GM12878 (cell line): ENCODE results near the gene NSL1. TPM values are rescaled to one million over a fixed set of nuclear protein-coding genes. Genes with fewer than 3 reads are reported as not detected.
A peak's percentile ranks its signal among the peaks of the same experiment; 100 is the strongest.

Experiments
- ATAC-seq: fragments of 200-7000 bp; cut with Tn5 transposase; 3 replicates; pipeline ENCODE4 v1.9.1; 2020; ENCODE audit warnings: mild to moderate bottlenecking, moderate library complexity
- BruUV-seq: library from RNA; stranded (reverse); fragments of 400-500 nt; replicated peaks from 2 replicates; lab custom pipeline; 2021; lab: Mats Ljungman, UMichigan
- CTCF ChIA-PET: fragments of 300-600 bp; sonication (Branson Sonifier 250); formaldehyde crosslinking; extraction: SDS; loops from one replicate; lab custom pipeline; 2021; ENCODE audit warnings: inconsistent platforms; lab: Yijun Ruan, JAX
- POLR2A ChIA-PET: fragments of 350-600 bp; formaldehyde crosslinking; extraction: SDS; loops from one replicate; lab custom pipeline; 2021; ENCODE audit warnings: inconsistent platforms; lab: Charles Lee
- RAD21 ChIA-PET: fragments of 300-600 bp; sonication (Branson Sonifier 250); formaldehyde crosslinking; loops from one replicate; lab custom pipeline; 2023; ENCODE audit warnings: antibody characterized with exemption; ENCODE audit not compliant: unreplicated experiment; lab: Charles Lee
- SMC1A ChIA-PET: fragments of 300-600 bp; sonication (Branson Sonifier 250); formaldehyde crosslinking; loops from one replicate; lab custom pipeline; 2023; ENCODE audit not compliant: unreplicated experiment, uncharacterized antibody; lab: Charles Lee
- DNase-seq: peaks from one replicate; pipeline ENCODE4 v3.0.0-alpha.2; 2011; ENCODE audit warnings: low read depth, low spot score
- FAIRE-seq: peaks from 3 replicates; lab custom pipeline; 2011; peaks lifted over from hg19 to GRCh38; lab: Jason Lieb, UNC
- H2AFZ ChIP-seq: 2 replicates; pipeline ENCODE4 v1.6.0; 2011; ENCODE audit warnings: low read depth, low read length, control low read depth; ENCODE audit not compliant: control insufficient read depth
- H3K27ac ChIP-seq: 2 replicates; pipeline ENCODE4 v1.5.1; 2011; ENCODE audit warnings: control low read depth; ENCODE audit not compliant: control insufficient read depth, insufficient read depth
- H3K27me3 ChIP-seq, 2 experiments: replicated peaks in 1 of 2; 2 replicates each; pipeline versions ENCODE4 v1.6.0 to v1.6.1; 2011; ENCODE audit warnings: low read length in 1 of 2; ENCODE audit not compliant: control insufficient read depth in 2 of 2, insufficient read depth in 2 of 2
- H3K36me3 ChIP-seq, 2 experiments: 2 replicates each; pipeline ENCODE4 v1.5.1; 2011; ENCODE audit warnings: low read length in 1 of 2; ENCODE audit not compliant: control insufficient read depth in 2 of 2, insufficient read depth in 2 of 2
- H3K4me1 ChIP-seq: 2 replicates; pipeline ENCODE4 v1.6.1; 2011; ENCODE audit warnings: mild to moderate bottlenecking, low read length, moderate library complexity, mixed read lengths; ENCODE audit not compliant: control insufficient read depth, insufficient read depth
- H3K4me2 ChIP-seq: 2 replicates; pipeline ENCODE4 v1.6.0; 2011; ENCODE audit warnings: control low read depth; ENCODE audit not compliant: control insufficient read depth, insufficient read depth
- H3K4me3 ChIP-seq: fragments of 200-600 bp; sonication (generic); 2 replicates; pipeline ENCODE4 v1.5.1; 2016
- H3K79me2 ChIP-seq: 2 replicates; pipeline ENCODE4 v1.6.0; 2011; ENCODE audit warnings: low read length; ENCODE audit not compliant: control insufficient read depth, insufficient read depth
- H3K9ac ChIP-seq: 2 replicates; pipeline ENCODE4 v1.8.0; 2011; ENCODE audit warnings: low read length, control low read depth, mixed read lengths; ENCODE audit not compliant: control insufficient read depth, insufficient read depth
- H3K9me3 ChIP-seq: replicated peaks from 3 replicates; pipeline ENCODE4 v1.5.1; 2011; ENCODE audit warnings: mild to moderate bottlenecking, low read length; ENCODE audit not compliant: control insufficient read depth, insufficient read depth
- H4K20me1 ChIP-seq: 2 replicates; pipeline ENCODE4 v1.6.0; 2011; ENCODE audit not compliant: control insufficient read depth, insufficient read depth
- BACH1 ChIP-seq: fragments of 450-650 bp; IDR thresholded peaks from 2 replicates; pipeline ENCODE4 v1.6.1; 2017; ENCODE audit warnings: mild to moderate bottlenecking, borderline replicate concordance
- CREB1 ChIP-seq: IDR thresholded peaks from 2 replicates; pipeline ENCODE4 v1.6.1; 2012; ENCODE audit warnings: low read depth, mild to moderate bottlenecking, inconsistent platforms
- CREM ChIP-seq: IDR thresholded peaks from 2 replicates; pipeline ENCODE4 v1.6.1; 2014; ENCODE audit warnings: antibody characterized with exemption, low read depth
- DPF2 ChIP-seq: fragments of 450-650 bp; IDR thresholded peaks from 2 replicates; pipeline ENCODE4 v1.6.1; 2017; ENCODE audit warnings: mild to moderate bottlenecking
- EED ChIP-seq: sonication (generic); IDR thresholded peaks from 2 replicates; pipeline ENCODE4 v1.6.1; 2016; ENCODE audit warnings: antibody characterized with exemption, low read depth
- EGR1 ChIP-seq, 2 experiments: IDR thresholded peaks; 1 replicate in 1 of 2; 2 replicates in 1 of 2; pipeline ENCODE4 v1.6.1; 2011 to 2012; ENCODE audit warnings: low read depth in 2 of 2, low read length in 2 of 2, borderline replicate concordance in 1 of 2, mild to moderate bottlenecking in 1 of 2, moderate library complexity in 1 of 2
- IKZF2 ChIP-seq, 2 experiments: fragments of 450-650 bp; IDR thresholded peaks; 2 replicates each; pipeline ENCODE4 v1.6.1; 2017; ENCODE audit warnings: mild to moderate bottlenecking in 2 of 2, moderate library complexity in 2 of 2
- MEF2B ChIP-seq: fragments of 450-650 bp; IDR thresholded peaks from 2 replicates; pipeline ENCODE4 v1.6.1; 2018; ENCODE audit warnings: mild to moderate bottlenecking, moderate library complexity; ENCODE audit not compliant: partially characterized antibody, poor library complexity, severe bottlenecking
- NFYB ChIP-seq: IDR thresholded peaks from 2 replicates; pipeline ENCODE4 v1.6.1; 2011; ENCODE audit warnings: low read depth, mild to moderate bottlenecking, low read length, improper control_type of control experiment, moderate library complexity; ENCODE audit not compliant: insufficient read depth
- NR2F1 ChIP-seq: fragments of 450-650 bp; conservative IDR thresholded peaks from 2 replicates; pipeline ENCODE4 v1.6.1; 2017; ENCODE audit warnings: mild to moderate bottlenecking
- RELB ChIP-seq: fragments of 450-650 bp; IDR thresholded peaks from 2 replicates; pipeline ENCODE4 v1.6.1; 2017; ENCODE audit warnings: low read depth, mild to moderate bottlenecking, moderate library complexity
- SP1 ChIP-seq: IDR thresholded peaks from one replicate; pipeline ENCODE4 v1.6.1; 2011; ENCODE audit warnings: low read depth, low read length
- STAT1 ChIP-seq: fragments of 450-650 bp; conservative IDR thresholded peaks from 2 replicates; pipeline ENCODE4 v1.6.1; 2014; ENCODE audit warnings: antibody characterized with exemption, mild to moderate bottlenecking
- ZBTB11 ChIP-seq: fragments of 450-650 bp; formaldehyde crosslinking; IDR thresholded peaks from 2 replicates; pipeline ENCODE4 v1.5.0; 2022; ENCODE audit warnings: mild to moderate bottlenecking, missing genetic modification characterization
- ZBTB33 ChIP-seq: fragments of 450-650 bp; IDR thresholded peaks from 2 replicates; pipeline ENCODE4 v1.6.1; 2017; ENCODE audit warnings: mild to moderate bottlenecking
- ZNF24 ChIP-seq: fragments of 450-650 bp; IDR thresholded peaks from 2 replicates; pipeline ENCODE4 v1.6.1; 2017; ENCODE audit warnings: antibody characterized with exemption, mild to moderate bottlenecking
- WGBS: methylation state at CpG from one replicate; pipeline ENCODE4 v1.1.6; 2016; ENCODE audit warnings: low lambda C conversion rate; ENCODE audit not compliant: insufficient replicate concordance, insufficient coverage; ENCODE audit errors: missing lambda C conversion rate; 5-methylcytosine and 5-hydroxymethylcytosine counted together
- in situ Hi-C: fragments of 300-500 bp; cut with MboI; formaldehyde crosslinking; loops from 9 replicates; pipeline ENCODE4 v1.14.3; 2018; ENCODE audit warnings: mixed read lengths
- intact Hi-C: fragments of 100-400 bp; cut with micrococcal nuclease; formaldehyde crosslinking; loops from one replicate; pipeline ENCODE4 v1.14.2; 2022; ENCODE audit not compliant: unreplicated experiment
- polyA plus RNA-seq, 11 experiments: library from polyadenylated mRNA; depleted of rRNA in 4 of 11; unstranded in 6 of 11; stranded (reverse) in 5 of 11; fragments of >200 nt; fragmentation: Nextera tagmentation in 4 of 11; fragmentation: Illumina TruSeq in 1 of 11; extraction: Ambion mirVana in 4 of 11; extraction: Trizol in 1 of 11; gene quantifications; 1 replicate in 1 of 11; 2 replicates in 10 of 11; pipeline versions ENCODE4 v1.2.1 to v1.2.3, GENCODE V29; 2011 to 2016; ENCODE audit warnings: inconsistent platforms in 2 of 11, missing spikeins in 2 of 11, low read depth in 1 of 11
- total RNA-seq, 4 experiments: library from RNA; depleted of rRNA in 3 of 4; stranded (reverse); fragments of >200 nt in 3 of 4; fragmentation: Illumina TruSeq in 1 of 4; extraction: Trizol in 1 of 4; gene quantifications; 2 replicates each; pipeline versions ENCODE4 v1.2.1 to v1.2.3, GENCODE V29; 2013 to 2021

NSL1 gene
- total and polyA plus RNA-seq, 10 of the 15 experiments (the other 5 are each of a cell fraction or from before 2014, with no cell fraction given) = 36.7 to 74.2 (median 46.4) TPM

- Histone ChIP-seq H3K27me3 (no peaks in the 10 kb centered on the region), H3K4me3 (peak overlapping the region; percentile 82), H3K4me1 (peaks cover 27% of the 10 kb centered on the region), H3K79me2 (peaks cover 6% of the 10 kb centered on the region), H4K20me1 (no peaks in the 10 kb centered on the region), H3K4me2 (peak overlapping the region; percentile 95), H3K9me3 (no peaks in the 10 kb centered on the region), H3K27ac (no peak overlapping the region), H2AFZ (peak overlapping the region; percentile 49), H3K9ac (peak overlapping the region; percentile 57; the same call in 1 of the 2 replicates), H3K36me3 (peaks cover 0 to 5% of the 10 kb centered on the region in 2 experiments; a peak in 1 of 4 replicates)
- peak; percentile 54 for ATAC-seq
- POLR2A ChIA-PET = interaction anchor here (0.5 to 1.5 kb wide), 2 partner anchors 81 to 1327 kb away, joined by 6 read pairs; no protein-coding TSS in a partner anchor
- CTCF ChIA-PET = interaction anchor here (0.8 to 2.2 kb wide), 16 partner anchors 11 to 463 kb away, joined by 3 to 20 read pairs (median 6); no protein-coding TSS in a partner anchor
- in situ Hi-C loops = no loop called here
- intact Hi-C loops = loop anchor here (2.0 to 5.0 kb wide), 2 partner anchors 52 to 94 kb away; no protein-coding TSS in a partner anchor
- DNase-seq = no peak
- no peak for FAIRE-seq
- RAD21 ChIA-PET = interaction anchor here (0.7 to 2.1 kb wide), 13 partner anchors 16 to 295 kb away, joined by 3 to 23 read pairs (median 6); no protein-coding TSS in a partner anchor
- BruUV-seq = no TSS peak
- SMC1A ChIA-PET = interaction anchor here (1.1 to 2.2 kb wide), 19 partner anchors 12 to 370 kb away, joined by 3 to 20 read pairs (median 6); no protein-coding TSS in a partner anchor
- WGBS = under 1% methylated on average over 45 of the region's 56 CpGs
- TF ChIP-seq CREB1 (peak; percentile 71), NR2F1 (peak; percentile 67), SP1 (no peak), BACH1 (0 out of 2 replicates have a peak, but pooled peaks have one; percentile 24), ZBTB11 (no peak), NFYB (0 out of 2 replicates have a peak, but pooled peaks have one; percentile 19), RELB (peak; percentile 26; the same call in 1 of the 2 replicates), DPF2 (peak; percentile 60), IKZF2 (IDR thresholded peaks at IDR 0.05) (0 out of 4 replicates have a peak, but pooled peaks of 1 of the 2 experiments have one; percentile 24), MEF2B (peak; percentile 96), CREM (peak; percentile 65), ZNF24 (no peak), STAT1 (0 out of 2 replicates have a peak, but pooled peaks have one; percentile 20), EGR1 (IDR thresholded peaks at IDR 0.05; ENCODE audit: borderline replicate concordance in 1 of 2, low read depth in 2 of 2, low read length in 2 of 2) (peak in 1 of 2 experiments; percentile 0; a peak in 1 of 3 replicates), EED (peak; percentile 28; the same call in 1 of the 2 replicates), ZBTB33 (no peak)
These were observed 91.2 kb downstream of the NSL1 start for GRCh38 chr1:212700223-212700891.
